Nephron progenitor cell (in vitro differentiated cells): Measurements from ENCODE around the gene GRAMD1C.

Experiments
- DNase-seq: peaks from one replicate; pipeline ENCODE4 v3.0.0; 2021
- H3K27ac Mint-ChIP-seq: 2 replicates; pipeline ENCODE4 v1.8.0; 2021; ENCODE audit warnings: mild to moderate bottlenecking, moderate library complexity, mixed read lengths
- H3K27me3 Mint-ChIP-seq: 2 replicates; pipeline ENCODE4 v1.8.0; 2021; ENCODE audit warnings: mild to moderate bottlenecking, low read depth, mixed read lengths; ENCODE audit not compliant: poor library complexity
- H3K36me3 Mint-ChIP-seq: 2 replicates; pipeline ENCODE4 v1.8.0; 2021; ENCODE audit warnings: low read depth, mixed read lengths
- H3K4me1 Mint-ChIP-seq: 2 replicates; pipeline ENCODE4 v1.8.0; 2021; ENCODE audit warnings: mixed read lengths
- H3K4me3 Mint-ChIP-seq: 2 replicates; pipeline ENCODE4 v1.8.0; 2021; ENCODE audit warnings: mild to moderate bottlenecking, moderate library complexity, mixed read lengths
- H3K9me3 Mint-ChIP-seq: 2 replicates; pipeline ENCODE4 v1.8.0; 2021; ENCODE audit warnings: mild to moderate bottlenecking, moderate library complexity, mixed read lengths
- CTCF ChIP-seq: fragments of 200-600 bp; sonication (generic); IDR thresholded peaks from 2 replicates; pipeline ENCODE4 v1.5.0; 2021; ENCODE audit warnings: antibody characterized with exemption

Gene GRAMD1C

GRCh38 chr3:113873814-113874526, 35.4 kb downstream of the GRAMD1C start:
- H3K36me3 Mint-ChIP-seq: no peaks in the 10 kb centered on the region
- no peak for TF ChIP-seq CTCF
- H3K9me3 Mint-ChIP-seq: peaks cover 3% of the 10 kb centered on the region
- no peak overlapping the region for H3K27ac Mint-ChIP-seq
- no peak overlapping the region for H3K4me3 Mint-ChIP-seq
- DNase-seq: no peak
- H3K27me3 Mint-ChIP-seq: peaks cover 4% of the 10 kb centered on the region
- no peaks in the 10 kb centered on the region for H3K4me1 Mint-ChIP-seq

- H3K27me3 Mint-ChIP-seq: peaks cover 8% of the 10 kb centered on the region
- no peak overlapping the region for H3K27ac Mint-ChIP-seq
- no peak for TF ChIP-seq CTCF
- H3K9me3 Mint-ChIP-seq: peaks cover 2% of the 10 kb centered on the region
- no peaks in the 10 kb centered on the region for H3K36me3 Mint-ChIP-seq
- no peak for DNase-seq
- peaks cover 5% of the 10 kb centered on the region for H3K4me1 Mint-ChIP-seq
- no peak overlapping the region for H3K4me3 Mint-ChIP-seq
These were observed 39.8 kb downstream of the GRAMD1C start for GRCh38 chr3:113878403-113878802.

- Mint-ChIP-seq H3K4me3 (no peak overlapping the region), H3K27me3 (peaks cover 3% of the 10 kb centered on the region), H3K9me3 (peaks cover 7% of the 10 kb centered on the region), H3K27ac (no peak overlapping the region), H3K36me3 (peaks cover 4% of the 10 kb centered on the region), H3K4me1 (no peaks in the 10 kb centered on the region)
- no peak for TF ChIP-seq CTCF
- no peak for DNase-seq
These were observed 46.5 kb downstream of the GRAMD1C start for GRCh38 chr3:113885050-113885449.

GRCh38 chr3:113890256-113890900, 51.8 kb downstream of the GRAMD1C start:
- Mint-ChIP-seq H3K4me3 (no peak overlapping the region), H3K27me3 (peaks cover 3% of the 10 kb centered on the region), H3K27ac (no peak overlapping the region), H3K9me3 (no peaks in the 10 kb centered on the region), H3K4me1 (no peaks in the 10 kb centered on the region), H3K36me3 (no peaks in the 10 kb centered on the region)
- no peak for TF ChIP-seq CTCF
- no peak for DNase-seq

- H3K36me3 Mint-ChIP-seq: no peaks in the 10 kb centered on the region
- H3K4me3 Mint-ChIP-seq: no peak overlapping the region
- no peaks in the 10 kb centered on the region for H3K27me3 Mint-ChIP-seq
- no peaks in the 10 kb centered on the region for H3K9me3 Mint-ChIP-seq
- no peak overlapping the region for H3K27ac Mint-ChIP-seq
- DNase-seq: no peak
- TF ChIP-seq CTCF: no peak
- H3K4me1 Mint-ChIP-seq: no peaks in the 10 kb centered on the region
These were observed 56.3 kb downstream of the GRAMD1C start for GRCh38 chr3:113894927-113895326.

GRCh38 chr3:113895964-113896363, 57.4 kb downstream of the GRAMD1C start:
- no peak for TF ChIP-seq CTCF
- Mint-ChIP-seq H3K9me3 (no peaks in the 10 kb centered on the region), H3K4me1 (no peaks in the 10 kb centered on the region), H3K4me3 (no peak overlapping the region), H3K36me3 (no peaks in the 10 kb centered on the region), H3K27ac (no peak overlapping the region), H3K27me3 (no peaks in the 10 kb centered on the region)
- no peak for DNase-seq
